GM18873 (cell line): ENCODE measurements around the gene SORCS1.
"Not testable (repeated sequence)": the region's sequence is repeated elsewhere in the genome, so short reads cannot be mapped to it uniquely, and the experiment has no call there.

Experiments used
- ATAC-seq: cut with Tn5 transposase; IDR thresholded peaks from one replicate; pipeline ENCODE4 v1.9.1; 2021; ENCODE audit warnings: mild to moderate bottlenecking, moderate library complexity, moderate number of reproducible peaks; ENCODE audit not compliant: unreplicated experiment, low FRiP score

The SORCS1 gene

DNA sequence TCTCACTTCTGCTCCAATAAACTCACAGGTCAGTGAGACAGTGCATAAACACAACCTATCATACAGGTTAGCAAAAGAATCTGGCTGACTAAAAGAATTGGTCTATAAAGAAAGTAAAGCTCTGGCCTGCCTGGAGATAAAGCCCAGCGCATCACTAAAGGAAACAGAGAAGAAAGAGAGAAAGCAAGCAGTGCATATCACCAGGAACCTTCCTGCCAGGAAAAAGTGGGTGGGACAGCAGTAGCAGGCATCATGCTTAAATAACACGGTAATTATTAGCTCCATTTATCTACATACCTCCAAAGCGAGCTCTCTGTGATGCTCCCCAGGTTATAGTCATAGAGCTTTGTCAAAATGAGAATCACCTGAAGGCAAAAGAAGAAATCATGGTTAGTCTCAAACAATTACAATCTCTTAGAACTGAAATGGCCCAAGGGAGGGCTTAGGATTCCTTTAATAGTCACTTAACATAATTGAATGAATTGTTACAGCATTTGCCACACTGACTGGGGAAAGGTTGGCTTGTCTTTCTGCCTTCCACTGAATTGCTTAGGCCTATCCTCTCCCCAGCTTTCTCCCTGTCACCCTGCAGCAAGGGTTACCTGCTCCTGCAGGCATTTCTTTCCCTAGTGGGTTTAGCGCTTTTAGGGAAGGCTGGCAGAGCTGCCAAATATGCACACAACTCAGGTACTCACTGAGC, 208.1 kb downstream of the SORCS1 start:
- ATAC-seq, result no peak

DNA sequence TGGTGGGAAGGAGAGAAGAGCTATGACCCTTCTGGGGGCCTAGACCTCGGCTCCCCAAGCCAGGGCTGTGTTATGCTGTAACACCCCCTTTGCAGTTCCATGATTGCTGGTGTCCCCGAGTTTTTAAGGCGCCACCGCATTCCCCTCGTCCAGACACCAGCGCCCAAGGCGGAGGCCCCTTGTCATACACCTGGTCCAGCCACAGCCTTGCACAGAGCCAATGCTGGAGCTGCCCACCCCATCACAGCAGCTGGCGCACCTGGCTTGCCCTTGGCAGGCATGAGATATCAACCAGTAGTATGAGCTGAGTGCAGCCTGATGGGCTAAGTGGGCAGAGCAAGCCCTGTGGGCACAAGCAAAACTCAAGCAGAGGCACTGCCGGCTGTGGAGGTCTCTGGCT, 209.4 kb downstream of the SORCS1 start:
- no peak for ATAC-seq

DNA sequence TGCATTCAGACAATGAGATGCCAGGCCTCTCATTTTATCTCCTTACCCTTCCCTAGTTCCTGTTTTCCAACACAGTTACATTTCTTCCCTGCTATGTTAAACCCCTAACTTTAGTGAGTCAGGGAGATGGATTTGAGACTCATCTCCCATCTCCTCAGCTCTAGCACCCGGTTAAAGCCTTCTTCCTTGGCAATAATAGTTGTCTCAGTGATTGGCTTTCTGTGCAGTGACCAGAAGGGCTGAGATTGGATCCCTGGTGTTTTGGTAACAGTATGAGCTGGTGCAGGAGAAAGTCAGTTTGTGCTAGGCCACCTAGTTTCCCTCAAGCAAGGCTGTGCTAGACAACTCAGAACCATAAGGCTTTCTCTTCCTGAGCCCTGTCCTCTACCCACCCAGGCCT, 212.5 kb downstream of the SORCS1 start:
- no peak for ATAC-seq

DNA sequence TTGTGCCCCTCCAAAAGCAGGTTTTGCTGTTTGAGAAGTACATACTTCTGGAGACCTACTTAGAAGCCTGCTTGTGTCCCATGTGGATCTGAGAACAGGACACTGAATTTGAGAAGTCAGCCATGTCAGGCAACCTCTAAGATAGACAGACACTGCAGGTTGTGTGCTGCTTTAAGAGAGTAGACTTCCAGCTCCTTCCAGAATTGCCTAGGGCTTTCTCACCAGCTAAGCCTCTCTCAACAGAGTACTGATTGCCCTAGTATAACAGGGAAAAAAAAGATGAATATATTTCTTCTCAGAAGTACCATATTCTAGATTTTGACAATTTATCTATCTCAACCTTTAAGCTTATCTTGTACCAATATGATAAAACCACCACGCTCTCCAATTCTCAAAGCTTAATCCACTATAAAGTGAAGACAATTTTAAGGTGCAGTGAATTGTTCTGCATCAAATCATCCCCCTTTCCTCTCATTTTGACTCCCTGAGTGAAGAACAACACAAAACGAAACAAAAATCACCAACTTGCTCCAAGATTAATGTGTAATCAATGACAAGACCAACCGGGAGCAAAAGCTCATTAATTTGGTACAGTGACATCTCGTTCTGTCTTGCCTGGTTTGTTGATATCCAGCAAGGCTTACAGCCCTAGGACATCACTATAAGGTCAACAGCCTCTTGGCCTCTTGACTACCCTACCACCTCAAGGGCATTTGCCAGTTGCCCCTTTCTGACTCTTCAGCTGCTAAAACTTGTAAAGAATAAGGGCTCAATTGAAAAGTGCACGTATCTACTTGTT, 214.6 kb downstream of the SORCS1 start:
- no peak for ATAC-seq

DNA sequence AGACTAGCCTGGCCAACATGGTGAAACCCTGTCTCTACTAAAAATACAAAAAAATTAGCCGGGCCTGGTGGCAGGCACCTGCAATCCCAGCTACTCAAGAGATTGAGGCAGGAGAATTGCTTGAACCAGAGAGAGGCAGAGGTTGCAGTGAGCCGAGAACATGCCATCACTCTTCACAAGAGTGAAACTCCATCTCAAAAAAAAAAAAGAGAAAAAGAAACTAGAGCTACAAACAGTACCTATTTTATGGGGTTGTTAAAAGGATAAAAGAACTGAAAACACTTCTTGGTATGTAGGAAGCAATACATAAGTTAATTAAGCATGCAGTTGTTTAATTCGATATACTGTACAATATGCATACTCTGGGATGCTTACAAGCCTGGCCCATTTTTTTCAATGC, 216.9 kb downstream of the SORCS1 start:
- ATAC-seq, result no peak

DNA sequence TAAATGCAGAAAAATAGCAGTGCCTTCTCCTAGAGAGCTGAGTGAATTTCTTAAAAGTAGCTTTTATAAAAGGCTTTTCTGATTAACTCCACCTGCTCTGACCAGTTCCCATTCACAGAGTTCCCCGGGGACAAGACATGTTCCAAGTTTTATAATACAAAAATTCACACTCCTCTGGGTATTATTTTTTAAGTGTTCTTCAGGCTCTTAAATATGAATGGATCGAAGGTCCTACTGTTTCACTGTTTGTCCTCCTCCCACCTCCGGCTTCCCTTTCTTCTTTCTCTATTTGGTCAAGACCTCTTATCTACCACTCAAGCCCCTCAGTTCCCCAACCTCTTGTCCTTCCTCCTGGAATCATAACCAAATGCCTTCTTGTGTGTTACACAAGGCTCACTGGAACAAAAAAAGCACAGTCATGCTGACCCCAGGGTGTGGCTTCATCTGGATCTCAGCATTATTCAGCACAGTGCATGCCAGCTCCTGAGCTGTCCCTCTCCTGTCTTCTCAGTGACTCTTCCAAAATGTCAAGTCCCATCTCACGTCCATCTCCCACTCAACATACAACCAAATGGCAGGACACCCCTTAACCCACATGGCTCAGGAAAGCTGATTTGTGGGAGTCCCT, 222.4 kb downstream of the SORCS1 start:
- ATAC-seq, result no peak

DNA sequence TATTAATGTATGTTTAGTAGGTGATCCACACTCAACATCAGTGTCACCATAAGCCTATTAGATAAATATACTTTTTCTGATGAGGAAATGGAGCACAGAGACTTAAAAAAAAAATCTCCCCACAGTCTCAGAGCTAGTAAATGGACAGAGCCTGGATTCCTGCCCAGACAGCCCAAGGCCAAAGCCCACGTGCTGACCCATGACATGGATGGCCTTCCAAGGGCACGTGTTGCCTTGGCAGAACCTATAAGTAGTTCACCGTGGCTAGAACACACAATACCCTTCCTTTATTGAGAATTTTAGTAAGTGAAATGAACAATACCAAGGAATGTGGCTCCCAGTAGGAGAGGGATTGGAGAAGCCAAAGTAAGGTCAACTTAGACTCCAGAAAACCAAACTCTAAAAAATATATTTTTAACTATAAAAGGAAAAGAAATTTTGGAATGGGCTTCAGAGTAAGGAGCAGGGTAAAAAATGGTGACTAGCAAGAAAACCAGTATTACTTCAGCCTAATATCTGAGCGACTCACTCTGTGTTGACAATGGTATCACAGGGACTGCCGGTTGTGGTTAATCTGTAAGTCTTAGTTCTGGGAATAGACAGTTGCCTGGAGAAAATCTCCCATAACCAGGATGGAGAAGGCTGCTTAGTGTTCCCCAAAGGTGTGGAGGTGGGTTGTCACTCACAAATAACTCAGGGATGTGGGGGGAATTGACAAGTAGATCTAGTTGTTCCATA, 223.0 kb downstream of the SORCS1 start:
- ATAC-seq, result no peak

DNA sequence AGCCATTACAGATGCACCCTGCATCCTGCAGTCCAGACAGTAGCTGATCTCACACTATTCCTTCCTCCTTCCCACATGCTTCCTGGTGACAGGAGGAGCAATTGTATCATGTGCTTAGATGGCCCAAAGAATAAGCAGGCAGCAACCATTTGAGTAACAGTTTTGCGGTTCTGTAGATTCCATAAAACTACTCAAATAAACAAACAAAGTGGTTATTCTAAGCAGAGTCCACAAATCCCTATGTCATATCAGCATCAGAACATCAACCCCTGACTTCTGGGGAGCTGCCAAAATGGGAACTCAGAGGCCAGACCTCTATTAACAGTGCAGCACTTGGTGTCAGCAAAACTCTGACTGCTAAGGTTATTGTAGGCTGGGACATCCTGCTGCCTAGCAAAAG, 226.0 kb downstream of the SORCS1 start:
- no peak for ATAC-seq

DNA sequence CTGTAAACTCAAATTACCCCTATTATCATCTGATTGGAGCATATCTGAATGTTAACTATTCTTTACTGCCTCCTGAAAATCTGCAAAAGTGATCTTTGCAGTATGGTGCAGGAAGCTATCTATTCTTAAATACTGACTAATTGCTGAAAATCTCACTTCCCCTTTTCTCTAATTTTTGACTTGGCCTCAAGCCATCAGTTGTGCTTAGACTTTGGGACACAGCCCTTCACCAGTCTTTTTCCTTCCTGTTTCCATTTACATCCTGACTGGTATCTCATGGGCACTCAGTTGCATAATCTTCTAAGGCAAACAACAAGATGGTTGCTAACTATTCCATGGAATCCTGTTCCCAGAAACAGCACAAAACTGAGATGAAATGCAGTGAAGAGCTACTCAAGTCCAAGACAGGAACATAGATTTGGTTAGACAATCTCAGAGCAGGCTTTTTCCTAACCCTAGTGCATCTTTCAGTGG, 228.5 kb downstream of the SORCS1 start:
- ATAC-seq, result peak; percentile 83

DNA sequence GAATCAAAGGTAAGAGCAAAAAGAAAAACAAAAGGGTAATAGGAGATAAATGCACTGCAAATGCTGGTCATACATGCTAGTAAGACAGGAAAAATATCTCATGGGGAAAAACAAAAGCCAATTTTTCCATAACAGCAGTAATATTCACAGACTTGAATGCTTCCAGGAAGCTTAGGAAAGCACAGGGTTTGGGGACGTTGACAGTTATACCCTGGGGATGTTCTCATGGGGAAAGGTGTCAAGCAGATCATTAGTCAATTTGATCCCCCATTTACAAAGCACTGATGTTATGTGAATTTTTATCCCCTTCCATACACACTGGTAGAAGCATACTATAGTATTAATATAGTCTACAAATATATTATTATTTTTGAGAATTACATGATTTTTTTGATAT, 232.7 kb downstream of the SORCS1 start:
- no peak for ATAC-seq

DNA sequence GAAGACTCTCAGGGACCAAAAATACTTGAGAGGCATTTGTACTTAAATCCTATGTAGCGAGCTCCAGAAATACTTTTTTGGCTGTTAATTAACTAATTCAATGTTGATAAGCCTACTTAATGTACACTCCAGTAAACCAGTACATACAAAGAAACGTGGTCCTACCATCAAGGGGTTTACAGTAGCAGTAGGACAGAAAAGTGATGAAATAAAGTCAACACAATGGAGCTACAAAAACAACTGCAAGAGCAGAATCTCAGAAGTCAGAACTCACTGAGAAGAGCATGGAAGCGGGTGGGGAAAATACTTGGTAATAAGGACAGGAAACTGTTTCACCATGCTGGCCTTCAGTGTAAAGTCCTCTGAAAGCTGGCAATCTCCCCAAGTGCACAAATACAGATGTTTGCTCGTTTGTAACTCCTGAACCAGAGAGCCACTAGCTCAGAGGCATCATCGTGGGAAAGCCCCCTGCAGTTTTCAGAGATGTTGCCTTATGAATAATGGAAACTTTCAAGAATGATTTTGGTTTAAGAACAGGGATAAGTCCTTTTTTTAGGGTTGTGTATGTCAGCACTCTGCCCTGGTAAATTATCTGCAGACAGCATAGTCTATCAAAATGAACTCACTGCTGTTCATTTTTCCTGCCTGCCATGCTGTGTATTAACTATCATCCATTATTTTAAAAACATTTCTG, 233.2 kb downstream of the SORCS1 start:
- peak; percentile 69 for ATAC-seq

DNA sequence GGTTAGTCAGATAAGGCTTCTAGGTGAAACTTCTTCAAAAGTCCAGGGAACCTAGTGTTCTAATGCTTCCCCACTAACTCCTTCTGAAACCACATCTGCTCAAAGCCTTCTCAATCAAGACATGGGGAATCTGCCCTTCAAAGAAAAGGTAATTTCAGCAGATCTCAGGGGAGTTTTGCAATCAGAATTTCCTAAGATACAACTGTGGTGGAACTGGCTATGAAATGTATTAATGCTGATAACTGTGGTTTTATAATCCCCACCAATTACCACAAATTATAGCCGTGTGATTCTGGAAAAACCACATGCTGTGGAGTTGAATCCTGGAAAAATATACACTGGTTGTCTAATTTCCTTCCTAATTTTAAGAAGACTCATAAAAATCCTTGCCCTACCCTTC, 233.8 kb downstream of the SORCS1 start:
- no peak for ATAC-seq

DNA sequence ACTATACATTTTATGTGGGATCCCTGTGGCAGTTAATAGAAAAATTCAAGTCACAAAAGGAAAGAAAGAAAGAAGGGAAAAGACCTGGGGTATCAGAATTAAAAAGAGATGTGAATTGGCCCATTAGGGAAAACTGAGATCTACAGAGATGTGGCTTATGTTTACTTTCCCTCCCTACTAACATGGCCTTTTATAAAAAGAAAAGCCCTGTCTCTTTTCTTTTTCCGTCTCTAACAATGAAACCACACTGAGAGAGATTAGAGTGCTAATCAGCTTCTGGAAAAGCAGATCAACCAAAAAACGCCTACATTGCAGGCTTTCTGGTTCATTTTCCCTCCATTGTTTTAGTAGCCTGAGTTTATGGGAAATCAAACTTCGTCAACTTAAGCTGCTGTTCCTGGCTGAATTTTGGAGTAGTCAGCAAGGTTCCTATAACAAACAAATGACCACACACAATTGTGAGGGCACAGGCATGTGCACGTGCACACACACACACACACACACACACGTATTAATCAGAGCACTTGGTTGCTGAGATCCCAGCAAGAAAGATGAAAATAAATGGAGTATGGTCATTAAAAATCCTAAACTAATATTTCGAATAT, 235.1 kb downstream of the SORCS1 start:
- ATAC-seq, result no peak

DNA sequence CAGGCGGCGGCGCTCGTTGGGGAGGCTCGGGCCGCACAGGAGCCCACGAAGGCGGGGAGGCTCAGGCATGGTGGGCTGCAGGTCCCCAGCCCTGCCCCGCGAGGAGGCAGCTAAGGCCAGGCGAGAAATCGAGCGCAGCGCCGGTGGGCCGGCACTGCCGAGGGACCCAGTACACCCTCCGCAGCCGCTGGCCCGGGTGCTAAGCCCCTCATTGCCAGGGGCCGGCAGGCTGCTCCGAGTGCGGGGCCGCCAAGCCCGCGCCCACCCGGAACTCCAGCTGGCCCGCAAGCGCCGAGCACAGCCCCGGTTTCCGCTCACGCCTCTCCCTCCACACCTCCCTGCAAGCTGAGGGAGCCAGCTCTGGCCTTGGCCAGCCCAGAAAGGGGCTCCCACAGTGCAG, 236.4 kb downstream of the SORCS1 start:
- ATAC-seq, result not testable (repeated sequence)

DNA sequence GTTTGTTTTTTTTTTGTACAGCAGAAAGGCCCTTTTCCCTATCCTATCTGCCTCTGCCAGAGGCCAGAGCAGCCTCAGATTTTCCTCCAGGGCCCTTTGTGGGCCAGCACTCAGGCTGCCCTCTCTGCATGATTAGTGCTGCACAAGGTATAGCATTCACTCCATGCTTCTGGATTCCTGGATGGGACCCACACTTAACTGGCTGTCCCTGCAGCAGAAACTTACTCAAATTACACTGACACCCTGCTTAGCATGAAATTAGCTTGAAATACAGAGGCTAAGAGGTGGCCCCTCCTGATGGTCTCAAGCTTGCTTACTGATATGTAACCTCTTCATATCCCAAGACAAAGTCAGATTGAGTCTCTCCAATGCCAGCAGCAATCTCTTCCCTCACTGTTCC, 239.3 kb downstream of the SORCS1 start:
- ATAC-seq, result no peak

DNA sequence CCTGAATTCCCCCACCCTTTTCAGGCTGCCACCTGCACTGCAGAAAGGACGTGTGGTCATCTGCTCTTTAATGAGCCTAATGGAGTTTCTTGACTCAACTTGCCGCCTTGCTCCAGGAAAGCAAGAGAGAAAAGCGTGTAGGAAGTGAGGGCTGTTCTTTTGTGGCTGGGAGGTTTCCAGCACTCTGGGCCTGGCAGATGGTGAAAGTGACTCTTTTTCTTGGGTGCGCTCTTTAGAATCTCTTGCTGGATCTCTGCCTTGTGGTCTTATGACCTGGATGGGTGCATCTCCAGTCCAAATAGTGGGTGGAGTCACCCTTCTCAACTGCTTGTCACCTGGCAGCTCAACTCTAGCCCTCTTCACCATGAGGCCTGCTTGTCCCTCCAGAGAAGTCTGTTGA, 244.0 kb downstream of the SORCS1 start:
- ATAC-seq, result no peak

DNA sequence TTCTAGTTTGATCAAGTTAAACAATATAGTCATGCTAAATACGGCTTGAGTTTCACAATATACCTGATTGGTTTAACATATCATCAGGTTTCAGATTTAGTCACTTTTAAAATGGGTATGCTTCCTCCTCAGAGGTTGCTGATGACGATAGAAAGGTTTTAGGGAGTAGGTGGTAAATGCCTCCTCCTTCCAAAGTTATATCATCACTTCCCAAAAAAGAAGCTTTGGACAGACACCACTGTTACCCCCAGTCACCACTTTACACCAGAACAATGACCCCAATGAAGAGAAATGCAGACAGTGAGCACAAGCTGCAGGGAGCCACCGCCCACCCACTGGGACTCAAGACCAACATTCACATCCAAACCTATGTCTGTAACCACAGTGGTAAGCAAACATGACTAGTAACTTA, 244.6 kb downstream of the SORCS1 start:
- ATAC-seq, result peak; percentile 65

DNA sequence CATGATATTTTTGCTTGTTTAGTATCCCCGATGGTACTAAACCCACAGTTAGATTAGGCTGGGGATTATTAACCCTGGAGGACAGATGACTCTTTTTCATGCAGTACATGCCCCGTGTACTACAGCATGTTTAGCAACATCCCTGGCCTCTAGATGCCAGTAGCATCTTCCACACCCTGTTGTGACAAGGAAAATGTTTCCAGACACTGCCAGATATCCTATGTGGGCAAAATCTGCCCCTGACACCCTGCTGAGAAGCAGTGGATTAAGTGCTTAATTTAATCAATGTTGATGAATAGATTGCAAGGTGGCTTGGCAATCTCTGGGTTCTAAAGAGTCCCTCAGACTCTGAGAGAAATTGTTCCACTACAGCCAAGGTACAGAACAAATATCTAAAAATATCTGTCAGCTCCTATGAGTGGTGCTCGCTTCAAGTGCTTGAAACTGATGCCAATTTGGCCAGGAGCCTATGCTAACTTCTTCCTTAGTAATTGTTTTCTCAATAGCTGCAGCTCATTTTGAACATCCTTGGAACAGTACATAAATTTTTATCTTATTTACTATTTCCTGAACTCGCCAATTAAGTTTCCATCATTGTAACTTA, 247.0 kb downstream of the SORCS1 start:
- ATAC-seq, result no peak

DNA sequence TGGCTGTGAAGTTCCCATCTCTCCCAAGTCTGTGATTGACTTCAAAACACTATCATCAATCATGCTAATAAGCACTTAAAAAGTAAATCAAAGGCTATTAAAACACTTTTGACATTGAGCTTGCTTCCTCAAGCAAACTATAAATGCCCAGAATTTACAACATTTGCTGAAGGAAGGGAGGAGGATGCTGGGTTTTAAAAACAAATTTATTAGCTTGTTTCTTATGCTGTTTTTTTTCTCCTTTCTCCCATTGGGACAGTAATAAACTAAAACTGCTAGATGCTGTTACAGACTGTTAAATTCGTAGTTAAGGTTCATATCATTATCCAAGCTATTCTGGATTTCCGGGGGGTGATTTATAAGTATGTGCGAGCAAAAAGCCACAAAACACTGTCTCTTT, 250.5 kb downstream of the SORCS1 start:
- no peak for ATAC-seq
